GM18868 (cell line): ENCODE data around the gene SMYD3.
"Not testable (repeated sequence)": the region's sequence is repeated elsewhere in the genome, so short reads cannot be mapped to it uniquely, and the experiment has no call there.

Source experiments
- ATAC-seq: cut with Tn5 transposase; IDR thresholded peaks from one replicate; pipeline ENCODE4 v1.9.1; 2021; ENCODE audit warnings: mild to moderate bottlenecking, moderate library complexity; ENCODE audit not compliant: unreplicated experiment

SMYD3 gene

DNA sequence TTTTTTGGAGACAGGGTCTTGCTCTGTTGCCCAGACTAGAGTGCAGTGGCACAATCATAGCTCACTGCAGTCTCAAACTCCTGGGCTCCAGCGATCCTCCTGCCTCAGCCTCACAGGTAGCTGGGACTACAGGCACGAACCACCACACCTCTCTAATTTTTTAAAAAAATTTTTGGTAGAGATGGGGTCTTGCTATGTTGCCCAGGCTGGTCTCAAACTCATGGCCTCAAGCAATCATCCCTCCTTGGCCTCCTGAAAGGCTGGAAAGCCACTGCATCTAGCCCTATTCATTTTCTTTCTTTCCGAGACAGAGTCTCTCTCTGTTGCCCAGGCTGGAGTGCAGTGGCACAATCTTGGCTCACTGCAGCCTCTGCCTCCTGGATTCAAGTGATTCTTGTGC, 793.1 kb downstream of the SMYD3 start:
- ATAC-seq: not testable (repeated sequence)

DNA sequence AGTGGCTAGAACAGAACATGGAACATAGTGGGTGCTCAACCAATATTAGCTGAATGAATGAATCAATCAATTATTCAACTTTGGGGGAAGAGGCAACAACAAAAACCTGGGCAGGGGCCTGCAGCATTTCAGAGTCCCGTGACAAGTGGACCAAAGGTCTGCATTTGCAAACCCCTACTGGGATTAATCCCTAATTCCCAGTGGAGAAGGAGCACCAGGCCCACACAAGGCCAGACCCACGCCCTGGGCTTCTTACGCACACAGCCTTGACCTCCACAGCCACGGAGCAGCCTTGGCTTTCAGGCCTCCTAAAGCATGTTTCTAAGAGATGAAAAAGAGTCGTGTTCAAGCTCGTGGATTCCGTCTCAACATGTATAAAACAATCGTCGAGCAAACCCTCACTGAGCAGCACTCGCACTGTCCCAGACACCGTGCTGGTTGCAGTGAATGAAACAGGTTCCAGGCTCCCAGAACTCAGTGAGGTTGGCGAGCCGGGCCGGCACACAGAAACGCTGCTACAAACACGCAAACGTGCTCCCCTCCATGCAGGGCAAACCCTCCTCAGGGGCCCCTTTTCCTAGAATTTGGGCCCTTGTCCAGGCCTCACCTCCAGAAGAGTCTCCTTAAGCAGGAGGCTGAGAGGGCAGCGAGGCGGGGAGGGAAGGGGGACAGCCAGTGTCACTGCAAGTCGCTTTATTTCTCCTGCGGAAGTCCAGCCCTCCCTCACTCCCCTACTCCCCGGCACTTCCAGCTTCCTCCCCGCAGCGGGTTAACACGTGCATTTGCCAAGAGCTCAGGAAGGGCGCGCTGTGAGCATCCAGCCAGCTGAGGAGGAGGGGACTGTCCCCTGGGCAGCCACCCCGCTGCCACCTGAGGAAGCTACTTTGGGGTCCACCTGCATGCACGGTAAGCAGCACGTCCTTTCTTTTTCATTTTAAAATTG, 795.8 kb downstream of the SMYD3 start:
- ATAC-seq: no peak

- no peak for ATAC-seq
Observed at GRCh38 chr1:245707941-245708340, 799.1 kb downstream of the SMYD3 start.

- ATAC-seq: no peak
Observed at GRCh38 chr1:245704765-245705164, 802.3 kb downstream of the SMYD3 start.

DNA sequence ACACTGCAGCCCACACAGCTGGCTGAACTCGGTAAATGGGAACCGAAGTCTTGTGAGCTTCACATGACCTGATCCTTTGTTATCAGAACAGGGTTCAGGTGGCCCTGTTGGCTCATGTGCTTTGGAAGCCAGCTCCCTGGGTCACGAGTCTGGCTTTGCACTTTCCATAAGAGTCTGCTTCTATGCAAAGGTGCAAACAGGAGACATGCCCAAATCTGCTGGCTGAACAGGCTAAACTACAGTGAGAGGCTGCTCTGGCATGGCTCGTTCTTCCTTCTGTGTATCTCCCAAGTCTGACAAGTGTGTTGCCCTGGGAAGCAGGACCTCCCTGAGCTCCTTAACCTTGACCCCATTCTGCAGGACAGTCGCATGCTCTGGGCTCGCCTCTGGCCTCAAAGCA, 802.7 kb downstream of the SMYD3 start:
- ATAC-seq: no peak

DNA sequence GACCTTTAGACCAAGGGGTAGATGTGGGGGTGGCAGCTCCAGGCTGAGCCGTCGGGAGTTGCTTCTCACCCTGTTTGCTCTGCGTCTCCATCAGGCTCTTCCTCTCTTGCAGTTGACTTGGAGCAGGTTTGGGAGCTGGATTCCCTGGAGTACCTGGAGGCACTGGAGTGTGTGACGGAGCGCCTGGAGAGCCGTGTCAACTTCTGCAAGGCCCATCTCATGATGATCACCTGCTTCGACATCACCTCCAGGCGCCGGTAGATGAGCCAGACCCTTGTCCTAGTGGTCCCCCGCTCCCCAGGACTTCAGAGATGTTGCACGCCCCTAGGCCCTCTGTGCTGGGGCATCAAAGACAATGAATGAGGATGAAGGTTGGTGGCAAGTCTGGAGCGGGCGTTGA, 804.7 kb downstream of the SMYD3 start:
- no peak for ATAC-seq

GRCh38 chr1:245701631-245702030, 805.4 kb downstream of the SMYD3 start:
- ATAC-seq: no peak

DNA sequence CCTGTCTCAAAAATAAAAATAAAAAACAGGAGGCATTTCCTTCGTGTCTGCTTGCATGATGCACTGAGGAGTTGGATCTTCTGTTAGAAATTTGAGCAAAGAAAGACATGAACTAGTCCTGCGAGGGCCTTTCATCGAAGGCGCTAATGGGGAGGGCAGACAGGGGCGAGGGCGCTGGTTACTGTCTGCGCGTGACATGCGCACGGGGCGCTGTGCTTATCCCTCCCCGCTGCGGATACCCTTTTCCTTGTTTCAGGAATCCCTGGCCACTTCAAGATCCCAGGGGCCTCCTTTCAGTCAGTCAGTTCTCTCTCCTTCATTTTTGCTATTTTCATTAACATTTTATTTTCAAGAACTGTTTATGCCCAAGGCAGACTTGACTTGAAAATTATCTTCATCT, 806.4 kb downstream of the SMYD3 start:
- ATAC-seq: no peak
